BJ (cell line): ENCODE data around the gene PRKAR1B. TPM values are rescaled to one million over a fixed set of nuclear protein-coding genes. Genes with fewer than 3 reads are reported as not detected.

ENCODE experiments used
- CTCF ChIA-PET: fragments of 350-600 bp; formaldehyde crosslinking; extraction: SDS; loops from one replicate; lab custom pipeline; 2021; ENCODE audit warnings: antibody characterized with exemption, inconsistent platforms; lab: Yijun Ruan, JAX
- POLR2A ChIA-PET: fragments of 300-600 bp; sonication (Branson Sonifier 250); formaldehyde crosslinking; extraction: SDS; loops from one replicate; lab custom pipeline; 2021; ENCODE audit warnings: antibody characterized with exemption; lab: Charles Lee
- DNase-seq: peaks from one replicate; pipeline ENCODE4 v3.0.0-alpha.2; 2011; ENCODE audit warnings: low read depth
- H3K27me3 ChIP-seq: 2 replicates; pipeline ENCODE4 v1.6.0; 2011; ENCODE audit warnings: low read length; ENCODE audit not compliant: control insufficient read depth, insufficient read depth
- H3K36me3 ChIP-seq: 2 replicates; pipeline ENCODE4 v1.5.1; 2011; ENCODE audit warnings: low read length; ENCODE audit not compliant: control insufficient read depth, insufficient read depth
- H3K4me3 ChIP-seq: 2 replicates; pipeline ENCODE4 v1.5.1; 2011; ENCODE audit warnings: low read depth, mild to moderate bottlenecking, control low read depth, low read length
- CTCF ChIP-seq: IDR thresholded peaks from 2 replicates; pipeline ENCODE4 v1.5.1; 2011; ENCODE audit warnings: low read depth, mild to moderate bottlenecking, control low read depth, inconsistent platforms, low read length, moderate library complexity; ENCODE audit not compliant: insufficient read depth
- polyA plus RNA-seq: library from polyadenylated mRNA; depleted of rRNA; stranded (reverse); fragments of >200 nt; gene quantifications from 2 replicates; pipeline ENCODE4 v1.2.3, GENCODE V29; 2011

The PRKAR1B gene
- polyA plus RNA-seq, 1 experiment: 7.4 TPM

DNA sequence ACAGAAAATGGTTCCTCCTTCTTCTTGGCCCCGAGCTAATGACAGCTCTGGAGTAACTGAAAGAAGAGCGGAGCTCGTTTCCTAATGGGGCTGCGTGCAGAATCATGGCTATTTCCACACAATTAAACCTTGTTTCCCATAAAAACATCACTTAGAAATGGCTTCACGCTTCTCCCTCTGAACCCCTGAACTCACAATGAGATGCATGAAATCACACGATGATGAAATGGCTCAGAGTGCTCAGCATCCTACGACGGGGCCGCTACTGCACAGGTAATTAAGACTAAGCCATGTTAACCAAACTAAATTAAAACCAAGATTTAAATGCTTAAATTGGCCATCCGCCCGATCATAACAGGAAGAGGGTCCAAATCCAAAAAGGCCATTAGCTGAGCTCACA is 80.6 kb downstream of the PRKAR1B start:
- CTCF ChIA-PET: no interaction called here
- TF ChIP-seq CTCF: no peak
- POLR2A ChIA-PET: no interaction called here
- no peak overlapping the region for H3K4me3 ChIP-seq
- no peak for DNase-seq
- H3K36me3 ChIP-seq: no peaks in the 10 kb centered on the region
- no peaks in the 10 kb centered on the region for H3K27me3 ChIP-seq

GRCh38 chr7:645606-646005 is 81.5 kb downstream of the PRKAR1B start:
- H3K4me3 ChIP-seq: no peak overlapping the region
- ChIA-PET POLR2A (no interaction called here), CTCF (no interaction called here)
- no peak for TF ChIP-seq CTCF
- H3K36me3 ChIP-seq: no peaks in the 10 kb centered on the region
- no peaks in the 10 kb centered on the region for H3K27me3 ChIP-seq
- DNase-seq: no peak

GRCh38 chr7:644381-645305 is 82.4 kb downstream of the PRKAR1B start:
- no peak overlapping the region for H3K4me3 ChIP-seq
- H3K27me3 ChIP-seq: no peaks in the 10 kb centered on the region
- CTCF ChIA-PET: interaction anchor here (1.3 kb wide), 1 partner anchor 323 kb away, joined by 3 read pairs; no protein-coding TSS in a partner anchor
- DNase-seq: no peak
- H3K36me3 ChIP-seq: no peaks in the 10 kb centered on the region
- POLR2A ChIA-PET: no interaction called here
- TF ChIP-seq CTCF: no peak

GRCh38 chr7:641966-642365 is 85.1 kb downstream of the PRKAR1B start:
- no peak for TF ChIP-seq CTCF
- H3K4me3 ChIP-seq: no peak overlapping the region
- H3K36me3 ChIP-seq: no peaks in the 10 kb centered on the region
- no peak for DNase-seq
- H3K27me3 ChIP-seq: no peaks in the 10 kb centered on the region
- CTCF ChIA-PET: no interaction called here
- POLR2A ChIA-PET: no interaction called here

GRCh38 chr7:641269-641671 is 85.8 kb downstream of the PRKAR1B start:
- no peak for DNase-seq
- no peaks in the 10 kb centered on the region for H3K36me3 ChIP-seq
- ChIA-PET POLR2A (no interaction called here), CTCF (interaction anchor here (0.7 kb wide), 1 partner anchor 320 kb away, joined by 3 read pairs; no protein-coding TSS in a partner anchor)
- no peak for TF ChIP-seq CTCF
- no peaks in the 10 kb centered on the region for H3K27me3 ChIP-seq
- H3K4me3 ChIP-seq: no peak overlapping the region
